Activated naive CD8-positive, alpha-beta T cell treated with anti-CD3 and anti-CD28 coated beads for 36 hours (primary cell): ENCODE results near the gene MINDY2. TPM values are rescaled to one million over a fixed set of nuclear protein-coding genes. Genes with fewer than 3 reads are reported as not detected.

Source experiments
- DNase-seq: peaks from one replicate; pipeline ENCODE4 v3.0.0; 2021
- H3K27ac Mint-ChIP-seq: one replicate; pipeline ENCODE4 v1.8.0; 2022; ENCODE audit warnings: mild to moderate bottlenecking, moderate library complexity, mixed read lengths
- H3K27me3 Mint-ChIP-seq: one replicate; pipeline ENCODE4 v1.8.0; 2022; ENCODE audit warnings: mild to moderate bottlenecking, mixed read lengths
- H3K36me3 Mint-ChIP-seq: one replicate; pipeline ENCODE4 v1.8.0; 2021; ENCODE audit warnings: mild to moderate bottlenecking, mixed read lengths
- H3K4me1 Mint-ChIP-seq: one replicate; pipeline ENCODE4 v1.8.0; 2021; ENCODE audit warnings: mixed read lengths
- H3K4me3 Mint-ChIP-seq: one replicate; pipeline ENCODE4 v1.8.0; 2022; ENCODE audit warnings: mild to moderate bottlenecking, moderate library complexity, mixed read lengths
- H3K9me3 Mint-ChIP-seq: one replicate; pipeline ENCODE4 v1.8.0; 2022; ENCODE audit warnings: mixed read lengths
- total RNA-seq, 2 experiments: library from RNA; stranded (reverse); gene quantifications; one replicate each; pipeline ENCODE4 v1.2.3, GENCODE V29; 2021

Gene MINDY2
- total RNA-seq, 2 experiments from 2014 or later, result 9.2 to 9.8 TPM

GRCh38 chr15:58742819-58743502 is 28.1 kb upstream of the MINDY2 start:
- H3K4me1 Mint-ChIP-seq, result peaks cover 63% of the 10 kb centered on the region
- no peak for DNase-seq
- H3K4me3 Mint-ChIP-seq, result no peak overlapping the region
- H3K9me3 Mint-ChIP-seq, result no peaks in the 10 kb centered on the region
- peak overlapping the region; percentile 13 for H3K27ac Mint-ChIP-seq
- H3K27me3 Mint-ChIP-seq, result no peaks in the 10 kb centered on the region
- peaks cover 22% of the 10 kb centered on the region for H3K36me3 Mint-ChIP-seq

- peaks cover 24% of the 10 kb centered on the region for H3K36me3 Mint-ChIP-seq
- H3K4me3 Mint-ChIP-seq, result peak overlapping the region; percentile 46
- no peaks in the 10 kb centered on the region for H3K9me3 Mint-ChIP-seq
- H3K27ac Mint-ChIP-seq, result peak overlapping the region; percentile 4
- DNase-seq, result no peak
- no peaks in the 10 kb centered on the region for H3K27me3 Mint-ChIP-seq
- H3K4me1 Mint-ChIP-seq, result peaks cover 55% of the 10 kb centered on the region
Measured at GRCh38 chr15:58746174-58746573, 24.9 kb upstream of the MINDY2 start.

DNA sequence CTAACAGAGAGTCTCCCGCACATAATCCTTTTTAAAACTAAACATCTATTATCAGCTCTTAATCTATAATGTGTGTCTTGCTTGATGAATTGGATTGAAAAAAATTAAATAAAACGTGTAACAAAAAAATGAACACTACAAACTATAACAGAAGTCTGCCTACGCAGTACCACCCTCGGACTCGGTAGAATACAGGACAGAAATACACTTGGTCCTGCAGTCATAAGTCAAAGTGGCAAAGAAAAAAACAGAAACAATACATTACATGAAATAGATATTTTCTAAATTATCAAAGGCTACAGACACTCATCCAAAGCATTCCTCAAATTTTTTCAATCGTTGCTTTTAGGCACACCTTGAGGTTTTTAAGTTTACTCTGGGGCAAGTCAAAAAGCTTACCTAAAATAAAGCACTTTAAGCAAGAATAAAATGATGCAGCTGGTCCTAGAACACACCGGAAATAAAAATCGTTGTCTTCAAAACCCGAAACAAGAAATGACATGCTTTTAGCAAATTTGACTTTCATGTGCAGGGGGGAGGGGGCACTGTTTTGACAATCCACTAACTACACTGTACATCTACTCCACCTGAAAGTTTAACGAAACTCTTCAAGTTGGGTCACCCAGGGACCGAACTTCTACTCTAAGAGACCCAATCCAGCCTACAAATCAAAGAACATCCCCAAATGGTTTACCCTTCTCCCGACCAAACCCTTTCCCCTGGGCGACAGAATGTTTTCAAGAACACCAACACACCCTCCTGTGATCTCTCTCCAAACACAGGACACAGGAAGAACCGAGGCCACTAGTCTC is 22.9 kb upstream of the MINDY2 start:
- Mint-ChIP-seq H3K27me3 (no peaks in the 10 kb centered on the region), H3K9me3 (no peaks in the 10 kb centered on the region), H3K27ac (peak overlapping the region; percentile 88), H3K4me3 (peak overlapping the region; percentile 94), H3K4me1 (peaks cover 34% of the 10 kb centered on the region), H3K36me3 (peaks cover 18% of the 10 kb centered on the region)
- DNase-seq, result peak; percentile 20

- peak; percentile 57 for DNase-seq
- H3K36me3 Mint-ChIP-seq, result peaks cover 16% of the 10 kb centered on the region
- H3K4me3 Mint-ChIP-seq, result peak overlapping the region; percentile 94
- no peaks in the 10 kb centered on the region for H3K27me3 Mint-ChIP-seq
- H3K27ac Mint-ChIP-seq, result peak overlapping the region; percentile 94
- H3K4me1 Mint-ChIP-seq, result peaks cover 28% of the 10 kb centered on the region
- no peaks in the 10 kb centered on the region for H3K9me3 Mint-ChIP-seq
Measured at GRCh38 chr15:58748852-58749531, 22.1 kb upstream of the MINDY2 start.

DNA sequence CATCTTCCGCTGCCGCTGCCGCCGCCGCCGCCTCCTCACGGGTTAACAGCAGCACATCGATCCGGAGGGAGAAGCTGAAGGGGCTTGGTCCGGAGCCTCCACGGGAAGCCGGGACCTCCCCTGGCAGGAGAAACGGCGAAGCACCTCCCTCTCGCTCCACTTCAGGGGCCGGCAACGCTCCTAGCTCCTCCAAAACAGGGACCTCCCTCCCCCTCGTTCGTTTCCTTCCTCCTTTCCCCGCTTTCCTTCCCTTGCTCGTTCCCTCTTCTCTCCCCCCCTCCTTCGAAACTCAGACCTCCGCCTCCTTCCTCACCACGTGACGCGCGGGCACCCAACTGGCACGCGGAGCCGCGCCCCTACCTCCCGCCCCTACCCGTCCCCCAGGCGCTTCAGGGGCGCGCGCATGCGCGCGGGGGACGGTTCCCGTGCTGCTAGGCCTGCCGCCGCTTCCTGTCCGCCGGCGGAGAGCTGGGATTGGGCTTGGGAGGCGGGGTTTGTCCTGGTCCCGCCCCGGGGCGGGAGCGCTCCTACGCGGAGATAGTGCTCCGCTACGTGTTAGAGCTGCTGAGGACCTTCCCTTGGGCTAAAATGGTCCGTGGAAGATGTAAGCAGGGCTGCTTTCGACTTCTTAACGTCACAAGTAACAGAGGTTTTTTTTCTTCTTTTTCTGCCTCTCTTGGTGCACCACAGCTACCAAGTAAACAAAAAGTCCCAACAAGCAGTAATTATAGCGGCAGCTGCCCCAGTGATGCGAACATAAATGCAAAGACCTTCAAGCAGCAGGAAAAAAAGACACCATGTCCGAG is 21.4 kb upstream of the MINDY2 start, which contains the start of gene ADAM10:
Gene ADAM10, minus strand, starts transcription at position 176 of the 806 bp plus-strand sequence. Its CDS starts 173 bp downstream, at position 3.
- Mint-ChIP-seq H3K9me3 (no peaks in the 10 kb centered on the region), H3K27me3 (no peaks in the 10 kb centered on the region), H3K4me1 (peaks cover 25% of the 10 kb centered on the region), H3K27ac (peak within 1 kb of the TSS; percentile 94), H3K4me3 (peak within 1 kb of the TSS; percentile 94), H3K36me3 (peaks cover 13% of the 10 kb centered on the region)
- peak; percentile 98 for DNase-seq

GRCh38 chr15:58752716-58753115 is 18.4 kb upstream of the MINDY2 start:
- Mint-ChIP-seq H3K9me3 (no peaks in the 10 kb centered on the region), H3K4me1 (peaks cover 9% of the 10 kb centered on the region), H3K27me3 (no peaks in the 10 kb centered on the region), H3K36me3 (peaks cover 5% of the 10 kb centered on the region), H3K27ac (no peak overlapping the region), H3K4me3 (no peak overlapping the region)
- no peak for DNase-seq

GRCh38 chr15:58755350-58755749 is 15.8 kb upstream of the MINDY2 start:
- Mint-ChIP-seq H3K27me3 (no peaks in the 10 kb centered on the region), H3K9me3 (no peaks in the 10 kb centered on the region), H3K36me3 (no peaks in the 10 kb centered on the region), H3K4me3 (no peak overlapping the region), H3K27ac (no peak overlapping the region), H3K4me1 (peaks cover 6% of the 10 kb centered on the region)
- DNase-seq, result no peak

DNA sequence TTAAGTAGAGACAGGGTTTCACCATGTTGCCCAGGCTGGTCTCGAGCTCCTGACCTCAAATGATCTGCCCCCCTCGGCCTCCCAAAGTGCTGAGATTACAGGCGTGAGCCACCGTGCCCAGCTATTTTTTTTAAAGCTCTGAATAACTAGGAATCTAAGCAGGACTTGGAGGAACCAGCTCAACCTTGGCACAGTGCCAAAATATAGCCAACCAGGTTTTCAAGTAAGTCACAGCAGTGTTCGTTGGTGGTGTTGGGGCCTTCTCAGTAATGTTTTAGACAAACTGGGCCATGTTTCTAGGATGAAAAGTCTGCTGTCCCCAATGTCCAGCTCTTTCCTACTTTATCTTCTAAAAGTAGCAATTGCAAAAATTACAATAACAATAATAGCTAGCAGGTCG is 15.1 kb upstream of the MINDY2 start:
- Mint-ChIP-seq H3K9me3 (no peaks in the 10 kb centered on the region), H3K27ac (no peak overlapping the region), H3K4me1 (peaks cover 1% of the 10 kb centered on the region), H3K4me3 (no peak overlapping the region), H3K36me3 (no peaks in the 10 kb centered on the region), H3K27me3 (no peaks in the 10 kb centered on the region)
- DNase-seq, result no peak

DNA sequence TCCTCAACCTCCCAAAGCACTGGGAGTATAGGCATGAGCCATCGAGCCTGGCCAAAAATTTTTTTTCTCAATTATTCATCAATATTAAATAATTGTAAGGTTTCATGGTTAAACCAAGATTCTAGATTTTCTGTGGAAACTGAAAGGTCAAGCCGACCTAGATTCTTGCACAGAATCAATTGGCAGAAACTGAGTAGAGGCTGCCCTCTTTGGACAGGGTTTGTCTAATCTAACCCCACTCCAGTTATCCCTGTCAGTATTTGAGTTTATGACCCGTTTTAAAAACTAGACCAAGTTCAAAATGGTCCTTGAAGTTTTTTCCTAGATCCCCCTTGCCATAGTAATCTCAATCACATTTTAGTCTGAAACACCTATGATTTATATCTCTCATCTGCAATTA is 13.0 kb upstream of the MINDY2 start:
- DNase-seq, result no peak
- Mint-ChIP-seq H3K27ac (no peak overlapping the region), H3K4me3 (no peak overlapping the region), H3K27me3 (no peaks in the 10 kb centered on the region), H3K9me3 (no peaks in the 10 kb centered on the region), H3K36me3 (no peaks in the 10 kb centered on the region), H3K4me1 (peaks cover 7% of the 10 kb centered on the region)

GRCh38 chr15:58760385-58761009 is 10.6 kb upstream of the MINDY2 start:
- H3K36me3 Mint-ChIP-seq, result no peaks in the 10 kb centered on the region
- H3K27me3 Mint-ChIP-seq, result no peaks in the 10 kb centered on the region
- H3K4me1 Mint-ChIP-seq, result peaks cover 7% of the 10 kb centered on the region
- DNase-seq, result no peak
- no peak overlapping the region for H3K4me3 Mint-ChIP-seq
- H3K9me3 Mint-ChIP-seq, result no peaks in the 10 kb centered on the region
- no peak overlapping the region for H3K27ac Mint-ChIP-seq

DNA sequence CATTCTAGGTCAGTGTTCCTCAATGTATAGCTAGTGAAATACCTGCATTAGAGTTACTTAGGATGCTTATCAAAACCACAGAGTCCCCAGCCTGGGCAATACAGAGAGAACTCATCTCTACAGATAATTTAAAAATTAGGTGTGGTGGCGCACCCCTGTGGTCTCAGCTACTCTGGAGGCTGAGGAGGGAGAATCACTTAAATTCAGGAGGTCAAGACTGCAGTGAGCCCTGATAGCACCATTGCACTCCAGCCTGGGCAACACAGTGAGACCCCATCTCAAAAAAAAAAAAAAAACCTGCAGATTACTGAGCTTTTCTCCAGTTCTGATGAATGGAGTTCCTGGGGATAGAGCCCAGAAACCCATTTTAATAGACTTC is 10.1 kb upstream of the MINDY2 start:
- H3K36me3 Mint-ChIP-seq, result no peaks in the 10 kb centered on the region
- H3K9me3 Mint-ChIP-seq, result no peaks in the 10 kb centered on the region

GRCh38 chr15:58762285-58762684 is 8.8 kb upstream of the MINDY2 start:
- Mint-ChIP-seq H3K4me1 (peaks cover 7% of the 10 kb centered on the region), H3K9me3 (no peaks in the 10 kb centered on the region), H3K27ac (no peak overlapping the region), H3K27me3 (no peaks in the 10 kb centered on the region), H3K4me3 (no peak overlapping the region), H3K36me3 (no peaks in the 10 kb centered on the region)
- DNase-seq, result no peak

More for the DNA sequence above, 10.1 kb upstream of the MINDY2 start:
- no peak for DNase-seq
- H3K4me1 Mint-ChIP-seq, result peaks cover 7% of the 10 kb centered on the region
- no peak overlapping the region for H3K4me3 Mint-ChIP-seq
- H3K27me3 Mint-ChIP-seq, result no peaks in the 10 kb centered on the region
- H3K27ac Mint-ChIP-seq, result no peak overlapping the region

- no peak for DNase-seq
- Mint-ChIP-seq H3K36me3 (no peaks in the 10 kb centered on the region), H3K27ac (no peak overlapping the region), H3K27me3 (no peaks in the 10 kb centered on the region), H3K4me1 (peaks cover 7% of the 10 kb centered on the region), H3K9me3 (no peaks in the 10 kb centered on the region), H3K4me3 (no peak overlapping the region)
Measured at GRCh38 chr15:58762731-58763130, 8.4 kb upstream of the MINDY2 start.

DNA sequence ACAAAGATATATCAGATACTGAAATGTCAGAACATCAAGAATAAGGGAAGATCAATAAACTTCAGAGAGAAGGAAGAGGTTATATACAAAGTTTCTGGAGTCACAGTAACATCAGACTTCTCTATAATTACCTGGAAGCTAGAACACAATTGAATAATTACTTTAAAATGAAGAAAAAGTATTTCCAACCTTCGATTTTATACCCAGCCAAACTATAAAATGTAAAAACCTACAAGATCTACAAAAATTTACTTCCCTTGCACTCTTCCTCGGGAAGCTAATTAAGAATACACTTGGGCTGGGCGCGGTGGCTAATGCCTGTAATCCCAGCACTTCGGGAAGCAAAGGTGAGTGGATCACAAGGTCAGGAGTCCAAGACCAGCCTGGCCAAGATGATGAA is 6.6 kb upstream of the MINDY2 start:
- H3K36me3 Mint-ChIP-seq, result no peaks in the 10 kb centered on the region
- no peak overlapping the region for H3K4me3 Mint-ChIP-seq
- no peaks in the 10 kb centered on the region for H3K27me3 Mint-ChIP-seq
- H3K4me1 Mint-ChIP-seq, result peaks cover 9% of the 10 kb centered on the region
- H3K9me3 Mint-ChIP-seq, result no peaks in the 10 kb centered on the region
- no peak overlapping the region for H3K27ac Mint-ChIP-seq
- no peak for DNase-seq
